GM21360 (cell line): ENCODE results near the gene NPIPA1.
"Not testable (repeated sequence)": the region's sequence is repeated elsewhere in the genome, so short reads cannot be mapped to it uniquely, and the experiment has no call there.

Experiments used
- ATAC-seq: cut with Tn5 transposase; IDR thresholded peaks from one replicate; pipeline ENCODE4 v1.9.1; 2021; ENCODE audit warnings: mild to moderate bottlenecking, moderate library complexity; ENCODE audit not compliant: unreplicated experiment

NPIPA1 gene

DNA sequence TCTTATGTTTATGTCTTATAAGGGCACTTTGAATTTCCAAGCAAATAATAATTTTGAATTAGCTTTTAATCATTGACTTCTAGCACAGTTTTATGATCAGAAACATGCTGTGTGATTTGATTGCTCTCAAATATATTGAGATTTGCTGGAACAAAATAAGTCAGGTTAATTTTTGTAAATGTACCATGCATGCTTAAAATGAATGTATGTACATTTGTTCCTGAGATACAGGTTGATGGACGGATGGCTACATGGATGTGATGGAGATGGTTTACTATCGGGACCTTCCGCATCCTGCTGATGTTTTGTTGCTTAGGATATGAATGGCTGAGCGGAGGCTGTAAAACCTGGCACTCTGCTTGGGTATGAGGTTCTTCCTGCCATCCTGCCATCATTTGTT, at the start of gene NPIPA1:
Gene NPIPA1, plus strand, starts transcription at position 301 of the 400 bp plus-strand sequence. Its CDS starts 0 bp downstream, at position 301.
- not testable (repeated sequence) for ATAC-seq

DNA sequence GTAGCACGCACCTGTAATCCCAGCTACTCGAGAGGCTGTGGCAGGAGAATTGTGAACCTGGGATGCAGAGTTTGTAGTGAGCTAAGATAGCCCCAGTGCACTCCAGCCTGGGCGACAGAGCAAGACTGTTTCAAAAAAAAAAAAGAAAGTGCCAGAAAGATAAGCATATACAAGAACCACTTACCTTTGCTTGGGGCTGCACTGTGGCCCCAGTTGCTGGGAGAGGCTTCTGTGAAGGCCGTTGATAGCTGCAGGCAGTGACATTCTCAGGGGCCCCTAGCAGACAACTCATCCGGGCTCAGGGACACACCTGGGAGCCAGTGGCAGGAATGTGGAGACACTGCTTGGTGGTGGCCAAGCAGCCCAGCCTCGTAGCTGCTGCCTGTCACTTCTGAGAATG, 45.1 kb upstream of the NPIPA1 start:
- not testable (repeated sequence) for ATAC-seq

DNA sequence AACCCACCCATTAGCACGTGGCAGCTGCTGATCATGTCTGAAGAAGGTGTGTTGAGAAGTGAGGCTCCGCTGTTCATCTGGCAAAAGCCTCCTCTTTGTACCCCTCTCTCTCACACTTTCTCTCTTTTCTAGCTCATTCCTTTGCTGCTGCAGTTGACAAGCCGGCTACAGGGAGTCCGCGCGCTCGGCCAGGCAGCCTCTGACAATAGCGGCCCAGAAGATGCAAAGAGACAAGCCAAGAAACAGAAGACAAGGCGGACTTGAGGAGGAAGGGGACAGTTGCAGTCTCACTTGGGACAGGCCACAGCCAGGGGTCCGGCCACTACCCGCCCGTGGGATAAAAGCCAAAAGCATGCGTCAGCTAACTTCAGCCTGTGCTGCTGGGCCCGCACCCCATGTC, 41.9 kb upstream of the NPIPA1 start:
- ATAC-seq, result not testable (repeated sequence)

GRCh38 chr16:14896023-14896422, 41.2 kb upstream of the NPIPA1 start:
- not testable (repeated sequence) for ATAC-seq

GRCh38 chr16:14897006-14897664, 40.1 kb upstream of the NPIPA1 start:
- ATAC-seq, result not testable (repeated sequence)

DNA sequence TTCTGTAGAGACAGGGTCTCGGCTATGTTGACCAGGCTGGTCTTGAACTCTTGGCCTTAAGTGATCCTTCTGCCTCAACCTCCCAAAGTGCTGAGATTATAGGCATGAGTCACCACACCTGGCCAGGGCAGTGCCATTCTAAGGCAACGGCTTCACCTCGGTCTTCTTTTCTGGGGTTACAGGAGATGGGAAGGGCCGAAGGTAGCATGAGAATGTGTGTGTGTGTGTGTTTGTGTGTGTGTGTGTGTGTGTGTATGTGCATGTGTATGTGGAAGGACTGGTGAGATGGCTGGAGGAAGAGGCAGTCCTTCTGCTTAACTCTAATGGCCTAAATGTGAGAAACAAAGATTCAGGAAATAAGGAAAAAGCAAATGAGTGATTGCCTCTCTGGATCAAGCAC, 39.1 kb upstream of the NPIPA1 start:
- ATAC-seq, result not testable (repeated sequence)

- ATAC-seq, result not testable (repeated sequence)
Observed at GRCh38 chr16:14903191-14903957, 33.9 kb upstream of the NPIPA1 start.

GRCh38 chr16:14909744-14910143, 27.5 kb upstream of the NPIPA1 start:
- not testable (repeated sequence) for ATAC-seq

DNA sequence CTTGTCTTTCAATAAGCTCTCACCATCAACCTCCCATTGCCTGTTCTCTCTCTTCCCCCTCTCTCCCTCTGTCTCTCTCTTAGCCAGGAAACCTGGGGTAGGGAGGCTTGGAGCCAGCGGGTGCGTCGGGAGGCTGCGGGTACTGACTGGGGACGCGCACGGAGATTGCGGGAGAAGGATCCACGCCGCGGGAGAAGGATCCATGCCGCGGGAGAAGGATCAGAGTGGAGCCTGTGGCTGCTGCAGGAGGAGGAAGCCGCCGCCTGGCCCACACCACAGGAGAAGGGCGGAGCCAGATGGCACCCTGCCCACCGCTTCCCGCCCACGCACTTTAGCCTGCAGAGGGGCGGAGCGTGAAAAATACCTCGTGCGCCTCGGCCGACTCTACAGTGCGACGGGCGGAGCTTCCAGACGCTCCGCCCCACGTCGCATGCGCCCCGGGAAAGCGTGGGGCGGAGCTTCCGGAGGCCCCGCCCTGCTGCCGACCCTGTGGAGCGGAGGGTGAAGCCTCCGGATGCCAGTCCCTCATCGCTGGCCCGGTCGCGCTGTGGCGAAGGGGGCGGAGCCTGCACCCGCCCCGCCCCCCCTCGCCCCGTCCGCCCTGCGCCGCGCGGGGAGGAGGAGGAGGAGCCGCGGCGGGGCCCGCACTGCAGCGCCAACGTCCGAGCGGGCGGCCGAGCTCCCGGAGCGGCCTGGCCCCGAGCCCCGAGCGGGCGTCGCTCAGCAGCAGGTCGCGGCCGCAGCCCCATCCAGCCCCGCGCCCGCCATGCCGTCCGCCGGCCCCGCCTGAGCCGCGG, 26.2 kb upstream of the NPIPA1 start:
- ATAC-seq, result not testable (repeated sequence)

- not testable (repeated sequence) for ATAC-seq
Observed at GRCh38 chr16:14911954-14912353, 25.3 kb upstream of the NPIPA1 start.

GRCh38 chr16:14912588-14912987, 24.7 kb upstream of the NPIPA1 start:
- not testable (repeated sequence) for ATAC-seq

DNA sequence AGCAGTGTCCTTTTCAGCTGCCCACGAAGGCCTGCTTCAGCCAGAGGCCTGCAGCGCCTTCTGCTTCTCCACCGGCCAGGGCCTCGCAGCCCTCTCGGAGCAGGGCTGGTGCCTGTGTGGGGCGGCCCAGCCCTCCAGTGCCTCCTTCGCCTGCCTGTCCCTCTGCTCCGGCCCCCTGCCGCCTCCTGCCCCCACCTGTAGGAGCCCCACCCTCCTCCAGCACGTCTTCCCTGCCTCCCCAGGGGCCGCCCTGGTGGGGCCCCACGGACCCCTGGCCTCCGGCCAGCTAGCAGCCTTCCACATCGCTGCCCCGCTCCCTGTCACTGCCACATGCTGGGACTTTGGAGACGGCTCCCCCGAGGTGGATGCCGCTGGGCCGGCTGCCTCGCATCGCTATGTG, 18.7 kb upstream of the NPIPA1 start:
- not testable (repeated sequence) for ATAC-seq

DNA sequence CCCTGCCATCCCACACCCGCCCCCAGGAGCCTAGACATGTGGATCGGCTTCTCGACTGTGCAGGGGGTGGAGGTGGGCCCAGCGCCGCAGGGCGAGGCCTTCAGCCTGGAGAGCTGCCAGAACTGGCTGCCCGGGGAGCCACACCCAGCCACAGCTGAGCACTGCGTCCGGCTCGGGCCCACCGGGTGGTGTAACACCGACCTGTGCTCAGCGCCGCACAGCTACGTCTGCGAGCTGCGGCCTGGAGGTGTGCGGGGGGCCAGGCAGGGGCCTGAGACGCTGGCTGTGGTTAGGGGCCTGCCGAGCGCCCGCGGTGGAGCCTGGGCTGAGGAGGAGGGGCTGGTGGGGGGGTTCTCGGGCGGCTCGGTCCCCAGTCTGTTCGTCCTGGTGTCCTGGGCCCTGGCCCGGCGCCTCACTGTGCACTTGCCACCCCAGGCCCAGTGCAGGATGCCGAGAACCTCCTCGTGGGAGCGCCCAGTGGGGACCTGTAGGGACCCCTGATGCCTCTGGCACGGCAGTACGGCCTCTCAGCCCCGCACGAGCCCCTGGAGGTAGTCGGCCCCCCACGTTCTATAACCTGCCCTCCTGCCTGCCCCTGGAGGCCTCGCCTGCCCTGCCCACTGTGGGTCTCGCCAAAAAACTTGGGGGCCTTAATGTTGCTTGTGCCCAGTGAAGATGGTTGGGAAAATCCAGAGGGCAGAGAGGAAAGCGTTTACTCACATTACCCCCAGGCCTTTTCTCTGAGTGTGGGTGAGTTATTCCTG, 17.2 kb upstream of the NPIPA1 start:
- ATAC-seq, result not testable (repeated sequence)

- ATAC-seq, result not testable (repeated sequence)
Observed at GRCh38 chr16:14922285-14922684, 15.0 kb upstream of the NPIPA1 start.

DNA sequence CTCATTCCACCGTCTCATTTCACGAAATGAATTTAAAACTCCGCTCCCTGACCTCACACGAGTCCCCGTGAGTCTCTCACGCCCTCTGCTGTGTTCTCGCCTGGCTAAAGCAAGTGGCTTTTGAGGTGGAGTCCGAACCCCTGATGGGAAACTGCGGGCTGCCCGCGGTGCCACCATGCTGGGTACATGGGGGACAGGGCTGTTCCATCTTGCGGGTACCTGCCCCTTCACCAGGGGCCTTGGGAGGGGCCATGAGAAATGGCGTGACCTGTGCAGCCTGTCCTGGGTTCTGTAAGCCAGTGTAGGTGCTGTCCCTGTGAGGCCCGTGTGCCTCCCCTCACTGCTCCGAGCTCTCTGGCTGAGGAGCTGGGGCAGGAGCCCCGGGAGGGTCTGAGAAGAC, 14.3 kb upstream of the NPIPA1 start:
- ATAC-seq, result not testable (repeated sequence)

DNA sequence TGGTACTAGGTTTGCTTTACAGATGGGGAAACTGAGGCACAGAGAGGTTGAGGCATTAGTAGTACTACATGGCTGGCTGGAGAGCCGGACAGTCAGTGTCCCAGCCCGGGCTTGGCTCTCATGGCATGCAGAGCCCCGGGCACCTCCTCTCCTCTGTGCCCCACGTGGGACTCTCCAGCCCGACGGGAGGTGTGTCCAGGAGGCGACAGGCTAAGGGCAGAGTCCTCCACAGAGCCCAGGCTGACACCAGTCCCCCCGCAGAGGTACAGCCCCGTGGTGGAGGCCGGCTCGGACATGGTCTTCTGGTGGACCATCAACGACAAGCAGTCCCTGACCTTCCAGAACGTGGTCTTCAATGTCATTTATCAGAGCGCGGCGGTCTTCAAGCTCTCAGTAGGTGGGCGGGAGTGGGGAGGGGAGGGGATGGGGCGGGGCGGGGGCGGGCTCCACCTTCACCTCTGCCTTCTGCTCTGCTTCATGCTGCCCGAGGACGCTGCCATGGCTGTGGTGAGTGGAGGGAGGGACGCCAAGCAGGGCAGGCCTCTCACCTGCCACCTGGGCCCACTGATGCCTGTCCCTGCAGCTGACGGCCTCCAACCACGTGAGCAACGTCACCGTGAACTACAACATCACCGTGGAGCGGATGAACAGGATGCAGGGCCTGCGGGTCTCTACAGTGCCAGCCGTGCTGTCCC, 13.7 kb upstream of the NPIPA1 start:
- ATAC-seq, result not testable (repeated sequence)

GRCh38 chr16:14924359-14924758, 12.9 kb upstream of the NPIPA1 start:
- ATAC-seq, result not testable (repeated sequence)

GRCh38 chr16:14924982-14925381, 12.3 kb upstream of the NPIPA1 start:
- ATAC-seq, result not testable (repeated sequence)

- ATAC-seq, result not testable (repeated sequence)
Observed at GRCh38 chr16:14928064-14928714, 9.1 kb upstream of the NPIPA1 start.
